Adipocyte (in vitro differentiated cells): Measurements from ENCODE around the gene NEB.
A peak's percentile ranks its signal among the peaks of the same experiment; 100 is the strongest.
"Not testable (repeated sequence)": the region's sequence is repeated elsewhere in the genome, so short reads cannot be mapped to it uniquely, and the experiment has no call there.

Source experiments
- DNase-seq: peaks from one replicate; pipeline ENCODE4 v3.0.0-alpha.2; 2015; ENCODE audit warnings: low read depth
- H3K27me3 ChIP-seq: replicated peaks from 2 replicates; pipeline ENCODE4 v1.7.0; 2013; ENCODE audit warnings: mild to moderate bottlenecking, low read length, moderate library complexity; ENCODE audit not compliant: control insufficient read depth, insufficient read depth
- H3K36me3 ChIP-seq: 2 replicates; pipeline ENCODE4 v1.7.0; 2013; ENCODE audit warnings: low read length, mild to moderate bottlenecking, moderate library complexity; ENCODE audit not compliant: control insufficient read depth, insufficient read depth, severe bottlenecking
- H3K4me1 ChIP-seq: 2 replicates; pipeline ENCODE4 v1.7.0; 2013; ENCODE audit warnings: mild to moderate bottlenecking, low read length, moderate library complexity; ENCODE audit not compliant: control insufficient read depth, insufficient read depth
- H3K4me3 ChIP-seq: 2 replicates; pipeline ENCODE4 v1.7.0; 2013; ENCODE audit warnings: mild to moderate bottlenecking, low read length, moderate library complexity
- H3K9ac ChIP-seq: 2 replicates; pipeline ENCODE4 v1.7.0; 2013; ENCODE audit warnings: mild to moderate bottlenecking, low read length, moderate library complexity
- H3K9me3 ChIP-seq: 2 replicates; pipeline ENCODE4 v1.7.0; 2013; ENCODE audit warnings: mild to moderate bottlenecking, low read length, moderate library complexity; ENCODE audit not compliant: control insufficient read depth

NEB gene

GRCh38 chr2:151721161-151721560 is 13.1 kb downstream of the NEB start:
- Histone ChIP-seq H3K36me3 (no peaks in the 10 kb centered on the region), H3K4me1 (peaks cover 10% of the 10 kb centered on the region), H3K9ac (no peak overlapping the region), H3K9me3 (no peaks in the 10 kb centered on the region), H3K27me3 (no peaks in the 10 kb centered on the region), H3K4me3 (no peak overlapping the region)
- DNase-seq = no peak

GRCh38 chr2:151720521-151720920 is 13.8 kb downstream of the NEB start:
- no peak for DNase-seq
- no peak overlapping the region for H3K4me3 ChIP-seq
- H3K4me1 ChIP-seq = peaks cover 10% of the 10 kb centered on the region
- H3K27me3 ChIP-seq = no peaks in the 10 kb centered on the region
- no peaks in the 10 kb centered on the region for H3K36me3 ChIP-seq
- H3K9me3 ChIP-seq = no peaks in the 10 kb centered on the region
- no peak overlapping the region for H3K9ac ChIP-seq

- Histone ChIP-seq H3K9ac (no peak overlapping the region), H3K36me3 (no peaks in the 10 kb centered on the region), H3K4me1 (peaks cover 10% of the 10 kb centered on the region), H3K4me3 (no peak overlapping the region), H3K27me3 (no peaks in the 10 kb centered on the region), H3K9me3 (no peaks in the 10 kb centered on the region)
- DNase-seq = no peak
Observed at GRCh38 chr2:151718796-151719195, 15.5 kb downstream of the NEB start.

GRCh38 chr2:151718247-151718646 is 16.0 kb downstream of the NEB start:
- Histone ChIP-seq H3K9me3 (no peaks in the 10 kb centered on the region), H3K4me1 (peaks cover 10% of the 10 kb centered on the region), H3K36me3 (no peaks in the 10 kb centered on the region), H3K4me3 (no peak overlapping the region), H3K9ac (no peak overlapping the region), H3K27me3 (no peaks in the 10 kb centered on the region)
- no peak for DNase-seq

GRCh38 chr2:151716721-151717120 is 17.6 kb downstream of the NEB start:
- no peak overlapping the region for H3K4me3 ChIP-seq
- no peaks in the 10 kb centered on the region for H3K36me3 ChIP-seq
- no peaks in the 10 kb centered on the region for H3K27me3 ChIP-seq
- H3K9ac ChIP-seq = no peak overlapping the region
- peaks cover 10% of the 10 kb centered on the region for H3K4me1 ChIP-seq
- peak; percentile 16 for DNase-seq
- H3K9me3 ChIP-seq = no peaks in the 10 kb centered on the region

- no peaks in the 10 kb centered on the region for H3K27me3 ChIP-seq
- H3K4me1 ChIP-seq = peaks cover 4% of the 10 kb centered on the region
- H3K9me3 ChIP-seq = no peaks in the 10 kb centered on the region
- DNase-seq = no peak
- H3K36me3 ChIP-seq = no peaks in the 10 kb centered on the region
- no peak overlapping the region for H3K4me3 ChIP-seq
- H3K9ac ChIP-seq = no peak overlapping the region
Observed at GRCh38 chr2:151713291-151713903, 20.9 kb downstream of the NEB start.

GRCh38 chr2:151711025-151711424 is 23.3 kb downstream of the NEB start:
- H3K36me3 ChIP-seq = no peaks in the 10 kb centered on the region
- H3K27me3 ChIP-seq = peaks cover 9% of the 10 kb centered on the region
- no peak overlapping the region for H3K9ac ChIP-seq
- H3K4me1 ChIP-seq = no peaks in the 10 kb centered on the region
- no peaks in the 10 kb centered on the region for H3K9me3 ChIP-seq
- no peak for DNase-seq
- H3K4me3 ChIP-seq = no peak overlapping the region

- H3K9ac ChIP-seq = no peak overlapping the region
- H3K27me3 ChIP-seq = peaks cover 13% of the 10 kb centered on the region
- H3K36me3 ChIP-seq = no peaks in the 10 kb centered on the region
- no peaks in the 10 kb centered on the region for H3K9me3 ChIP-seq
- no peak overlapping the region for H3K4me3 ChIP-seq
- no peak for DNase-seq
- no peaks in the 10 kb centered on the region for H3K4me1 ChIP-seq
Observed at GRCh38 chr2:151708788-151709187, 25.5 kb downstream of the NEB start.

GRCh38 chr2:151707857-151708256 is 26.4 kb downstream of the NEB start:
- Histone ChIP-seq H3K27me3 (peaks cover 13% of the 10 kb centered on the region), H3K36me3 (no peaks in the 10 kb centered on the region), H3K9ac (no peak overlapping the region), H3K4me3 (no peak overlapping the region), H3K9me3 (no peaks in the 10 kb centered on the region), H3K4me1 (no peaks in the 10 kb centered on the region)
- DNase-seq = no peak

GRCh38 chr2:151704480-151704961 is 29.8 kb downstream of the NEB start:
- H3K27me3 ChIP-seq = peaks cover 13% of the 10 kb centered on the region
- DNase-seq, H3K9ac ChIP-seq, H3K4me1 ChIP-seq, H3K36me3 ChIP-seq, H3K9me3 ChIP-seq, H3K4me3 ChIP-seq: not testable (repeated sequence)

- not testable (repeated sequence) for H3K36me3 ChIP-seq, H3K9ac ChIP-seq, H3K4me3 ChIP-seq, H3K4me1 ChIP-seq, DNase-seq, H3K27me3 ChIP-seq, H3K9me3 ChIP-seq
Observed at GRCh38 chr2:151698134-151698533, 36.1 kb downstream of the NEB start.

GRCh38 chr2:151695778-151696177 is 38.5 kb downstream of the NEB start:
- Histone ChIP-seq H3K27me3 (no peaks in the 10 kb centered on the region), H3K9me3 (no peaks in the 10 kb centered on the region), H3K36me3 (no peaks in the 10 kb centered on the region), H3K9ac (no peak overlapping the region), H3K4me1 (no peaks in the 10 kb centered on the region), H3K4me3 (no peak overlapping the region)
- no peak for DNase-seq
